Ramos (cell line): ENCODE data around the gene ZNF710.

Source experiments
- in situ Hi-C: fragments of 300-500 bp; cut with MboI; formaldehyde crosslinking; loops from one replicate; pipeline ENCODE4 v1.14.3; 2022; ENCODE audit warnings: low sequenced_read_pairs; ENCODE audit not compliant: unreplicated experiment

The ZNF710 gene

DNA sequence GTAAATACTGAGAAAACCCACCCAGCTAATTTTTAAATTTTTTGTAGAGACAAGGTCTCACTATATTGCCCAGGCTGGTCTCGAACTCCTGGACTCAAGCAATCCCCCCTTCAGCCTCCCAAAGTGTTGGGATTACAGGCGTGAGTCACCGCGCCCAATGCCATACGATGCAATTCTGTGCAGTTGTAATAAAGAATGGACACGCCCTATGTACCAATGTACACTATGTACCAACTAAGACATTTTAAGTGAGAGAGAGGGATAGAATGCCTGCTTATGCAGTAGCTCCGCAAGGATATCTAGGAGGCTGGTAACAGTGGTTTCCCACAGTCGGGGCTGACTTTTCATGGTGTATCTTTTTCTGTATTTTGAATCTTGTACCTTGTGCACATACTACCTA lies 14.6 kb downstream of the ZNF710 start:
- in situ Hi-C loops, result no loop called here

DNA sequence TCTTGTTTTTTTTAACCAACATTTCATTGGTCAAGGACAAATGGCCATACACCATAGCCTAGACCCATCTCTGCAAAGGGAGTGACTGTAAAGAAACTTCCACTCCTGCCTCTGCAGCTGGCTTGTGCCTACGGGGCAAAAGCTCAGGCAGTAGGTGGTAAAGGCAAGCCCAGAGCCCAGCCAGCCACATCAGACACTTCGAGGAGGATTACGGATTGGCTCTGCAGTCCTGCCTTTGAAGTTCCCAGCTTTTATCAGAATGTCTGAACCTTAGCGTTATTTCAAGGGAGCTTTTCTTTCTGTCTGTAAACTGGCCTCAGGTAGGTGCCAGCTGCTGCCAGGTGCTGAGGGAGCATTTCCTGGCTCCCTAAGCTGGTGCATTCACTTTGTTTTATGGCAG lies 15.6 kb downstream of the ZNF710 start:
- in situ Hi-C loops, result no loop called here

GRCh38 chr15:90018216-90018831 lies 17.2 kb downstream of the ZNF710 start:
- in situ Hi-C loops, result no loop called here

DNA sequence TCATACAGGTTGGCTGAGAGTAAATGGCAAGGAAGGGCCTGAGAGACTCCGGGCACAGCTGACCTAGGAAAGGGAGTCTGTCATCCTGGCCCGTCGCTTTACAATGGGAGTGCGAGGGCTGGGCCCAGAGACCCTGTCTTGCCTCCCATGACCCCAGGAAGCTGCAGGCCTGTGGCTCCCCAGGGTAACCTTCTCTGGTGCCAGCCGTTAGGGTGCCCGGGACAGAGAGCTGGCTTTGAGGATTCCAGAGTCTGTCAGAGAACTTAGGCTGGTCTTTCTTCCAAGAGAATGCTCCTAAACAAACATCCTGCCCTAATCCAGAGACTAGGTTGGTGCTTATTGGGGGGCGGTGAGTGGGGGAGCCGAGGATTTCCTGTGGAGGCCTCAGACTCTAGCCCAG lies 18.5 kb downstream of the ZNF710 start:
- in situ Hi-C loops, result no loop called here

- in situ Hi-C loops, result no loop called here
Observed at GRCh38 chr15:90020021-90020735, 19.1 kb downstream of the ZNF710 start.

GRCh38 chr15:90020936-90021507 lies 19.9 kb downstream of the ZNF710 start:
- in situ Hi-C loops, result no loop called here

- in situ Hi-C loops, result no loop called here
Observed at GRCh38 chr15:90022345-90022744, 21.2 kb downstream of the ZNF710 start.

GRCh38 chr15:90022905-90023700 lies 22.0 kb downstream of the ZNF710 start:
- in situ Hi-C loops, result no loop called here

- in situ Hi-C loops, result no loop called here
Observed at GRCh38 chr15:90024406-90024805, 23.3 kb downstream of the ZNF710 start.

- in situ Hi-C loops, result no loop called here
Observed at GRCh38 chr15:90025489-90026033, 24.4 kb downstream of the ZNF710 start.

GRCh38 chr15:90028376-90028944 lies 27.3 kb downstream of the ZNF710 start:
- in situ Hi-C loops, result no loop called here

DNA sequence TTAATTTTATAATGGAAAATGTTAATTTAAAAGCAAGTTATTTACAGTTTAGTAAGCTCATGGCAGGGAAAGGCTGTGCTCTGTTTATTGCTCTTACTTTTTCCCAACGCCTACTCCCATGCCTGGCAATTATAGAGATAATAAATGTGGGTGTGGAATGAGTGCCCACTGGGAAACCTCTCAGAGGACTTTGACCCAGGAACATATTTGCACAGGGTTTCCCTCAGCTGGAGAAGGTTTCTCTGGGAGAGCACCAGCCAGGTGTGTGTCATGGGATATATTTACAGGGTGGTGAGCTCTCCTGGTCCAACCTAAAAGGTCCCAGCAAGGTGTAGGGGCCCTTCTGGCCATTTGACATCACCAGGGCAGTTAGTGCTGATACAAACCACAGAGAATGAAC lies 27.9 kb downstream of the ZNF710 start:
- in situ Hi-C loops, result no loop called here

- in situ Hi-C loops, result no loop called here
Observed at GRCh38 chr15:90030376-90030775, 29.3 kb downstream of the ZNF710 start.

GRCh38 chr15:90031231-90031791 lies 30.2 kb downstream of the ZNF710 start:
- in situ Hi-C loops, result no loop called here

DNA sequence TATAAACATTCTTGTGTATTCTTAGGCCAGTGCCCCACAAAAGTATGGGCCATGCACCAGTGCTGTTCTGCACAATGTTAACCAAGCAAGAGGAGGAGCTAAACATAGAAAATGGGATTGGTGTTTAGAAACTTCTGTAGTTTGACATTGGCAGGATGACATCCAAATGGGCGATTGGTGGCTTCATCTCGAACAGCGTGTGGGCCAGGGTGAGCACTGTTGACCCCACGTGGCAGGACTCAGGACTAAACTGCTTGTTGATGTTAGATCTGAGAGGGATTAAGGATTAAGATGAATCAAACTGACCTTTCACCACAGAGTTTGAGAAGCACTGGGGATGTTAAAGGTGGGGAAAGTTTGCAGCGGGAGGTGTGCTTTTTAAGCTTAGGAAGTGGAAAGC lies 31.9 kb downstream of the ZNF710 start:
- in situ Hi-C loops, result no loop called here

GRCh38 chr15:90033448-90033847 lies 32.3 kb downstream of the ZNF710 start:
- in situ Hi-C loops, result no loop called here

DNA sequence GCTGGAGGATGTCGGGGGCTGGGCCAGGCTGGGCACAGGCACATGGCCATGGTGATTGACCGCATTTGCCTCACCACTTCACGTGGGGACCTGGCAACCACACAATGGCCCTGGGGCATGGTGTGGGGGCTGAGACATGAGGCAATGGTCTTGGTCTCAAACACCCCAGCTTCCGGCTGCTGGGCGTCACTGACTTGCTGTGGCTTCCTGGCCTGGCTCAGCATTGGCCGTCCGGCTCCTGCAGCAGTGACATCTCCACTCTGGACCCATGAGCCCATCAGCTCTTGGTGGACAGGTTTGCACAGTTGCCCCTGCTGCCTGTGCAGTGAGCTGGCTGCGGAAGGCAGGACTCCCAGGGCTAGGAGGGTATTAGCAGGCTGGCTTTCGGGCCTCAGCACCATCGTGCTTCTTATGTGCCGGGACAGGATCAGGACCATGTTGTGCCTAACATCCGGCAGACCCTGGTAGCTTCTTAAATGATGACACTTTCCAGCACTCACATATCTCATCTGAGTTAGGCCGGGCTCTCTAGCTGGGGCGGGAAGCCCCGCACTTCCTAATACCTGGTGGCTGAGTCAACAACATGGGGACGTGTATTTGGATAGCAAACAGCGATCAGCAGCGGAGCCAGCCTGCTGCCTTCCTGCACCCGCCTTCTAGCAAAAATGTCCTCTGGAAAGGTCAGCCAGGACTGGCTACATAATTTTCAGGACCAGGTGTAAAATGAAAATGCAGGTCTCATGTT lies 34.1 kb downstream of the ZNF710 start:
- in situ Hi-C loops, result no loop called here

- in situ Hi-C loops, result no loop called here
Observed at GRCh38 chr15:90035840-90036230, 34.7 kb downstream of the ZNF710 start.

DNA sequence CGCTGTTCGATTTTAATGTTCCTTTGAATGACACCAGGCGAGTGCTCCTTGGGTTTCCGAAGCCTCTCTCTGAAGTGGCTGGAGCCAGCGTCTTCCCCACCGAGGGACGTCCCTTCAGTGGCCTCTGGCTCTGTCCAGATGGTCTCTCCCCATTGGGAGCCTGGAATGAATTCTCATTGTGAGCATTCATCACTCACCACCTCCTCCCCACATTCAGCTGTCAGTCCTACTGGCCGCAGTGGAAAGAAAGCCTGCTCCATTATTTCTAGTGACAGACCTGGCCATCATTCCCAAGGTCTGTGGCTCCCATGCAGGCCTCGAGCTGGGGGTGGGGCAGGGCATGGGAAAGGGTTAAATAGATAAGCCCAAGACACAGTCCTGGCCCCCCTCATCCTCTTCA lies 35.2 kb downstream of the ZNF710 start:
- in situ Hi-C loops, result no loop called here
